Ovary (tissue), 9 donors: ENCODE measurements around the gene DIP2C. TPM values are rescaled to one million over a fixed set of nuclear protein-coding genes. Genes with fewer than 3 reads are reported as not detected.
A peak's percentile ranks its signal among the peaks of the same experiment; 100 is the strongest.

ENCODE experiments used
- DNase-seq, 5 donors: peaks; one replicate each; pipeline ENCODE4 v3.0.0-alpha.2; 2019 to 2020
- H3K27ac ChIP-seq, 2 donors: fragments of 200-600 bp; one replicate each; pipeline versions ENCODE4 v1.5.1 to v1.8.0; 2019 to 2022
- H3K27me3 ChIP-seq: fragments of 200-600 bp; one replicate; pipeline ENCODE4 v1.8.0; 2022
- H3K36me3 ChIP-seq: fragments of 200-600 bp; sonication (generic); one replicate; pipeline ENCODE4 v1.5.1; 2019
- H3K4me1 ChIP-seq: one replicate; pipeline ENCODE4 v1.8.1; 2013; ENCODE audit warnings: mild to moderate bottlenecking, moderate library complexity; ENCODE audit not compliant: insufficient read depth
- H3K4me3 ChIP-seq: fragments of 200-600 bp; sonication (generic); one replicate; pipeline ENCODE4 v1.5.1; 2017
- H3K9me3 ChIP-seq, 2 donors: fragments of 200-600 bp in 1 of 2; sonication (generic) in 1 of 2; one replicate each; pipeline versions ENCODE4 v1.5.1 to v1.8.1; 2013 to 2019; ENCODE audit warnings: mild to moderate bottlenecking in 1 of 2, moderate library complexity in 1 of 2
- EP300 ChIP-seq: sonication (generic); formaldehyde crosslinking; IDR thresholded peaks from one replicate; pipeline ENCODE4 v1.6.1; 2017; ENCODE audit warnings: antibody characterized with exemption
- POLR2A ChIP-seq: fragments of 450-650 bp; IDR thresholded peaks from one replicate; pipeline ENCODE4 v1.6.1; 2017; ENCODE audit warnings: antibody characterized with exemption, mild to moderate bottlenecking, moderate library complexity
- WGBS, 3 donors: extraction: QIAGEN DNeasy Blood & Tissue Kit in 1 of 3; methylation state at CpG; one replicate each; pipeline versions ENCODE4 v1.1.5 to v1.1.7; 2013 to 2017; 5-methylcytosine and 5-hydroxymethylcytosine counted together
- intact Hi-C, 4 donors: fragments of 100-400 bp; cut with DNase I; formaldehyde crosslinking; loops; one replicate each; pipeline versions ENCODE4 v1.11.0 to v1.15.1; 2022 to 2023
- polyA plus RNA-seq, 2 donors: library from polyadenylated mRNA; stranded (reverse); fragments of 200-250 nt in 1 of 2; fragments of 350-450 nt in 1 of 2; fragmentation: Illumina TruSeq in 1 of 2; extraction: RNeasy Lipid Tissue Mini Kit (QIAGEN cat#74804) in 1 of 2; gene quantifications; one replicate each; pipeline ENCODE4 v1.2.3, GENCODE V29; 2013 to 2014
- total RNA-seq, 7 donors: library from RNA; depleted of rRNA in 2 of 7; stranded (reverse); fragments of >200 nt in 2 of 7; fragmentation: NEBNext Ultra II Directional in 3 of 7; extraction: Animal tissue kit (Norgen Biotek cat#: 25700) in 3 of 7; gene quantifications; one replicate each; pipeline versions ENCODE4 v1.1.0 to v1.2.4, GENCODE V29; 2016 to 2023
- TF ChIP-seq, protein P1 (sequence below), 3 donors: fragments of 450-650 bp in 2 of 3; fragments of 200-600 bp in 1 of 3; IDR thresholded peaks; one replicate each; pipeline versions ENCODE4 v1.5.1 to v1.8.0; 2016 to 2022; ENCODE audit warnings: antibody characterized with exemption in 3 of 3, mild to moderate bottlenecking in 1 of 3
- donor health status: DM: no; HTN: no; CAD: no; lungs with moderate emphysema.
- donor health status: DM: no; HTN: no; CAD: no.
- donor health status: Bipolar disorder and iron deficiency.
- donor health status: DM: yes; HTN: yes; CAD: no.
- donor health status: DM: no; HTN: no; CAD: no.
- donor health status: DM: yes; HTN: yes; CAD: no.

The DIP2C gene
- total and polyA plus RNA-seq, 9 donors: 10.1 to 29.4 (median 22.2) TPM

DNA sequence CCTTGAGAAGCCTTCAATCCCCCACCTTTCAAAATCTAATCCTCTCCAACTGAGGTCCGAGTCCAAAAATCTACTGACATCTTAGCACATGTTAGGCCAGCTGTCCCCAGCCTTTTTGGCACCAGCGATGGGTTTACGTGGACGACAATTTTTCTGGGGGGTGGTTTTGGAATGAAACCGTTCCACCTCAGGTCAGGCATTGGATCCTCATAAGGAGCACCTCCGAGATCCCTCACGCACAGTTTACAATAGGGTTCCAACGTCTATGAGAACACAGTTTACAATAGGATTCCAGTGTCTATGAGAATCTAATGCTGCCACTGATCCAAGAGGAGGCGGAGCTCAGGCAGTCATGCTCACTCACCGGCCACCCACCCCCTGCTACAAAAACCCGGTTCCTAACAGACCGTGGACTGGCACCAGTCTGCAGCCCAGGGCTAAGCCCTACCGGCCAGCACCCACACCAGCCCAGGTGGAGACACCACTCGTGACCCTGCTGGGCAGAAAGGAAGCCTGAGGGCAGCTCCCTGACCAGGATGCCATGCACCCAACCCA, 107.6 kb downstream of the DIP2C start:
- Histone ChIP-seq H3K9me3 (no peaks in the 10 kb centered on the region), H3K27me3 (no peaks in the 10 kb centered on the region), H3K36me3 (no peaks in the 10 kb centered on the region), H3K4me3 (no peak overlapping the region), H3K27ac (no peak overlapping the region), H3K4me1 (peaks cover 5% of the 10 kb centered on the region)
- 78 to 87% (median 82%) methylated on average over 14 of the region's 14 CpGs for WGBS, 3 donors
- intact Hi-C loops: no loop called here
- TF ChIP-seq, protein P1, sequence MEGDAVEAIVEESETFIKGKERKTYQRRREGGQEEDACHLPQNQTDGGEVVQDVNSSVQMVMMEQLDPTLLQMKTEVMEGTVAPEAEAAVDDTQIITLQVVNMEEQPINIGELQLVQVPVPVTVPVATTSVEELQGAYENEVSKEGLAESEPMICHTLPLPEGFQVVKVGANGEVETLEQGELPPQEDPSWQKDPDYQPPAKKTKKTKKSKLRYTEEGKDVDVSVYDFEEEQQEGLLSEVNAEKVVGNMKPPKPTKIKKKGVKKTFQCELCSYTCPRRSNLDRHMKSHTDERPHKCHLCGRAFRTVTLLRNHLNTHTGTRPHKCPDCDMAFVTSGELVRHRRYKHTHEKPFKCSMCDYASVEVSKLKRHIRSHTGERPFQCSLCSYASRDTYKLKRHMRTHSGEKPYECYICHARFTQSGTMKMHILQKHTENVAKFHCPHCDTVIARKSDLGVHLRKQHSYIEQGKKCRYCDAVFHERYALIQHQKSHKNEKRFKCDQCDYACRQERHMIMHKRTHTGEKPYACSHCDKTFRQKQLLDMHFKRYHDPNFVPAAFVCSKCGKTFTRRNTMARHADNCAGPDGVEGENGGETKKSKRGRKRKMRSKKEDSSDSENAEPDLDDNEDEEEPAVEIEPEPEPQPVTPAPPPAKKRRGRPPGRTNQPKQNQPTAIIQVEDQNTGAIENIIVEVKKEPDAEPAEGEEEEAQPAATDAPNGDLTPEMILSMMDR (IDR thresholded peaks at IDR 0.05): no peak
- TF ChIP-seq EP300 (no peak), POLR2A (no peak)
- peak in 1 of 5 donors; percentile 15 for DNase-seq

DNA sequence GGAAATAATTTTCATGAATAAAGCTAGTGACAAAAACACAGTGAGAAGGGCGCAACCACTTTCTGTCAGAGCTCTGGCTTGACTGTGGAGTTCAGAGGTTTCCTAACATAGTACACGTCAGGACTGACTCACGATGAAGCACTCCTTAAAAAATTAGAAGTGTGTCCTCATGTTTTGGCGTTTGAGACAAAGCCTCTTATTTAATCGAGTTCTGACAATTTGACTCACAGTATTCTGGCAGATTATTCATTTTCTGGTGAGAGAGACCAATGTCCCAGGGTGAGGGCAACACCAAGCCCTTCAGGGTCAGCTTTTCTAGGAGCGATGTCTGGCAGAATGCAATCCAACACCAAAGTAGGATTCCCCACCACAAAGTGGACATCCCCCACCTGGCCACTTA, 108.7 kb downstream of the DIP2C start:
- Histone ChIP-seq H3K9me3 (no peaks in the 10 kb centered on the region), H3K4me3 (no peak overlapping the region), H3K4me1 (peaks cover 6% of the 10 kb centered on the region), H3K27me3 (no peaks in the 10 kb centered on the region), H3K27ac (no peak overlapping the region), H3K36me3 (no peaks in the 10 kb centered on the region)
- 28 to 36% (median 34%) methylated on average over 6 of the region's 6 CpGs for WGBS, 3 donors
- TF ChIP-seq EP300: no peak
- TF ChIP-seq, protein P1 (IDR thresholded peaks at IDR 0.05): no peak
- no peak for TF ChIP-seq POLR2A
- DNase-seq: peak in 1 of 5 donors; percentile 8
- intact Hi-C loops: no loop called here

DNA sequence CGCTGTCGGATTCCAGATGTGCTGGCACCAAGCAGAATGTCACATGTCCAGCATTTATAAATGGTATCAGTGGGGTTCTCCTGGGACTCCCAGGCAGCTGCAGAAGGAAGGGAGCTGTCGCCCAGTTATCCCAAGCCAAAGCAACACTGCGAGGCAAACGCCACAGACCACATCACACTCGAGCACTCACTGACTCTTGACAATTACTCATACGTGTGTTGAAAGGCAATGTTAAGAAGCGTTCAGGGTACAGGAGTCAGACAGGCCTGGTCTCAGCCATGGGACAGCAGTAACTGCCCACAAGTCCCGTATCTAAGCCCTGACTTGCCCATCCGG, 113.4 kb downstream of the DIP2C start:
- no peak for TF ChIP-seq EP300
- no peak for TF ChIP-seq POLR2A
- TF ChIP-seq, protein P1 (IDR thresholded peaks at IDR 0.05): no peak
- Histone ChIP-seq H3K4me3 (no peak overlapping the region), H3K27me3 (no peaks in the 10 kb centered on the region), H3K36me3 (no peaks in the 10 kb centered on the region), H3K9me3 (no peaks in the 10 kb centered on the region), H3K4me1 (peaks cover 6% of the 10 kb centered on the region), H3K27ac (no peak overlapping the region)
- intact Hi-C loops: no loop called here
- 76 to 88% (median 78%) methylated on average over 10 of the region's 10 CpGs for WGBS, 3 donors
- no peak for DNase-seq

DNA sequence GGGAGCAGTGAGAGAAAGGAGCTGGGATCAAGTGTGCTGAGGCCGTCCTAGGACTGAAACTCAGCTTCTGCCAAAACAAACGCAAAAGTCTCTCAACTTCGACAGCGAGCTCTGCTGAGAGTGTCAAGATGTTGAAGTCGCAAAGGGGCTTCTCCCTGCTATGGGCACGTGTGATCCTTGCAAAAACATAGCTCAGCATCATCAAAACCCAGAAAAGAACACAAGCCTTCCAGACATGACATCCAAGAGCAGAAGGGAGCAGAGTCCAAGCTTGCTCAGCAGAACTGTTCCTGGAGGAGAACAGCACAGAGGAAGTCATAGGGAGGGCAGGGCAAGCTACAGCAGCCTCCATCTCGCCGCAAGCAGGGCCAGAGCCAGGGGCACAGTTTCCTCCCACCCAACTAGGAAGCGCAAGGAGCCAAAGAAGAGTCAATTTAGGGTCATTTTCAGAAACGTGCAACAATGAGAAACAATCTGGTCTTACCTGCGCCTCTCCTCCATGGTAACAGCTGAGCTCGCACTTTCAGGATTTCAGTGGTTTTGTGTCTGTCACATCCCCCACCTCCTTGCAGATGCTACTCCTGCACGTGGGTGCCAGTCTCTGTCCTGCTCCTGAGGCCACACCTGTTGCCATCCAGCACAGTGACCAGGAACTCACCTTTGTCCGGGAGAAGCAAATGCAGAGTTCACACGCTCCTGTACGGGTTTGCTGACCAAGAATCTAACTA, 113.9 kb downstream of the DIP2C start:
- no peak overlapping the region for H3K27ac ChIP-seq
- H3K27me3 ChIP-seq: no peaks in the 10 kb centered on the region
- H3K36me3 ChIP-seq: no peaks in the 10 kb centered on the region
- H3K9me3 ChIP-seq: no peaks in the 10 kb centered on the region
- intact Hi-C loops: no loop called here
- no peak for DNase-seq
- WGBS, 3 donors: 67 to 80% (median 77%) methylated on average over 16 of the region's 16 CpGs
- TF ChIP-seq POLR2A (no peak), EP300 (no peak)
- TF ChIP-seq, protein P1 (IDR thresholded peaks at IDR 0.05): no peak
- no peak overlapping the region for H3K4me3 ChIP-seq
- peaks cover 6% of the 10 kb centered on the region for H3K4me1 ChIP-seq
